ENCODE data around the gene SERGEF. TPM values are rescaled to one million over a fixed set of nuclear protein-coding genes. Genes with fewer than 3 reads are reported as not detected.
A peak's percentile ranks its signal among the peaks of the same experiment; 100 is the strongest.

Gene SERGEF
- total and polyA plus RNA-seq, 2 of the 4 experiments (the other 2 are of a cell fraction), result 12.2 to 18.1 TPM

DNA sequence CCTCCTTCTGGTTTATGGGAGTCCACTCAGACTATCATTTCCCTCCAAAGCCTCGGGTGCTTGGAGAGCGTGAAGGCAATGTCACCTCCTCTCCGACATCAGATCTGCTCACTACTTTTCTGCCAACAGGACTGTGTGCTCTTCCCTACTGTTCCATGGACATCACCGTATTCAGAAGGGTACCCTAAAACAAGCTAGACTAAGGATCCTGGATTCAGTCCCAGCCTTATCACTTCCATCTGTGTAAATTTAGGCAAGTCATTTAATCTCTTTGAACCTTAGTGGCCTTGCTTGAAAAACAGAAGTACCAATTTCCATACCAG lies 200.0 kb downstream of the SERGEF start:
- 0 out of 2 replicates have a peak overlapping the region, but pooled peaks have one; percentile 33 for H4K5ac ChIP-seq (ENCODE audit: low read depth, low read length)
- H4K8ac ChIP-seq (ENCODE audit: low read depth in 2 of 2, low read length in 2 of 2), result no peak overlapping the region
- no peaks in the 10 kb centered on the region for H3K36me3 ChIP-seq (ENCODE audit: control insufficient read depth, insufficient read depth, low read length)
- no peak overlapping the region for H3K4me3 ChIP-seq (ENCODE audit: insufficient read depth, low read depth, low read length)
- no peak overlapping the region; the same call in 1 of the 2 replicates for H2BK20ac ChIP-seq (ENCODE audit: low read depth, low read length)
- WGBS, 2 experiments (ENCODE audit: extremely low coverage in 2 of 2, insufficient read length in 1 of 2), result 100% methylated on average over 3 of the region's 4 CpGs; no CpG with 5 or more reads in 1 of the 2 experiments
- H3K18ac ChIP-seq (ENCODE audit: low read depth, low read length), result peak overlapping the region; percentile 60; the same call in 1 of the 2 replicates
- no peak overlapping the region for H2BK120ac ChIP-seq (ENCODE audit: low read depth, low read length)
- H3K27me3 ChIP-seq (ENCODE audit: control insufficient read depth, insufficient read depth, low read length), result no peaks in the 10 kb centered on the region
- H2AFZ ChIP-seq (replicated peaks; ENCODE audit: low read length, poor library complexity), result no peak overlapping the region
- H4K20me1 ChIP-seq (ENCODE audit: insufficient read depth, low read length), result no peaks in the 10 kb centered on the region
- no peak overlapping the region for H2AK9ac ChIP-seq (replicated peaks; ENCODE audit: low read depth, low read length, poor library complexity)
- intact Hi-C loops (cut with micrococcal nuclease), result no loop called here
- H2BK15ac ChIP-seq (ENCODE audit: low read depth, low read length), result no peak overlapping the region
- peaks cover 6% of the 10 kb centered on the region; the same call in 1 of the 2 replicates for H3K9me1 ChIP-seq (ENCODE audit: insufficient read depth, low read length)
- BruUV-seq (replicated peaks), result no TSS peak
- H3K9me3 ChIP-seq (ENCODE audit: control insufficient read depth, insufficient read depth, low read length), result no peaks in the 10 kb centered on the region
- H3K23ac ChIP-seq (ENCODE audit: low read depth, low read length), result no peak overlapping the region
- DNase-seq (no peak), ATAC-seq (ENCODE audit: low read depth) (no peak)
- ChIA-PET POLR2A (ENCODE audit: unreplicated experiment) (no interaction called here), CTCF (interaction anchor here (2.3 kb wide), 1 partner anchor 160 kb away, joined by 5 read pairs; no protein-coding TSS in a partner anchor)
- dilution Hi-C loops (cut with HindIII; ENCODE audit: low sequenced_read_pairs, unreplicated experiment), result no loop called here
- H2AK5ac ChIP-seq (ENCODE audit: low read depth, low read length), result no peak overlapping the region
- in situ Hi-C loops (cut with MboI; ENCODE audit: low sequenced_read_pairs), result no loop called here
- H3K9ac ChIP-seq (ENCODE audit: low read depth, low read length), result no peak overlapping the region
- peak overlapping the region; percentile 25 for H2BK5ac ChIP-seq (ENCODE audit: low read depth, low read length, poor library complexity, severe bottlenecking)
- no peak overlapping the region for H4K91ac ChIP-seq (ENCODE audit: insufficient read depth, low read depth, low read length)
- peaks cover 18% of the 10 kb centered on the region for H3K4me1 ChIP-seq (ENCODE audit: control insufficient read depth, insufficient read depth, low read length)
- H3K4ac ChIP-seq (ENCODE audit: low read depth, low read length), result no peak overlapping the region
- no peak overlapping the region for H3K27ac ChIP-seq (ENCODE audit: insufficient read depth, low read length)
- no peaks in the 10 kb centered on the region for H3K79me1 ChIP-seq (ENCODE audit: low read depth in 1 of 2, low read length in 2 of 2)
- no peak overlapping the region for H3K14ac ChIP-seq (replicated peaks; ENCODE audit: low read depth, low read length)
- TF ChIP-seq MAFK (IDR thresholded peaks at IDR 0.05; ENCODE audit: low read depth, low read length), result no peak
- no peak for TF ChIP-seq FOS (IDR thresholded peaks at IDR 0.05; ENCODE audit: low read depth, low read length)
- TF ChIP-seq SMC3 (IDR thresholded peaks at IDR 0.05; ENCODE audit: low read depth, low read length), result no peak
- TF ChIP-seq MAZ (IDR thresholded peaks at IDR 0.05; ENCODE audit: borderline replicate concordance, low read depth, low read length), result no peak
- TF ChIP-seq RCOR1 (IDR thresholded peaks at IDR 0.05; ENCODE audit: insufficient replicate concordance, low read length), result no peak
- no peak for TF ChIP-seq CTCF (conservative IDR thresholded peaks at IDR 0.05; ENCODE audit: low read depth, low read length)
- TF ChIP-seq, protein P1, sequence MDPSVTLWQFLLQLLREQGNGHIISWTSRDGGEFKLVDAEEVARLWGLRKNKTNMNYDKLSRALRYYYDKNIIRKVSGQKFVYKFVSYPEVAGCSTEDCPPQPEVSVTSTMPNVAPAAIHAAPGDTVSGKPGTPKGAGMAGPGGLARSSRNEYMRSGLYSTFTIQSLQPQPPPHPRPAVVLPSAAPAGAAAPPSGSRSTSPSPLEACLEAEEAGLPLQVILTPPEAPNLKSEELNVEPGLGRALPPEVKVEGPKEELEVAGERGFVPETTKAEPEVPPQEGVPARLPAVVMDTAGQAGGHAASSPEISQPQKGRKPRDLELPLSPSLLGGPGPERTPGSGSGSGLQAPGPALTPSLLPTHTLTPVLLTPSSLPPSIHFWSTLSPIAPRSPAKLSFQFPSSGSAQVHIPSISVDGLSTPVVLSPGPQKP (IDR thresholded peaks at IDR 0.05; ENCODE audit: borderline replicate concordance, low read depth, low read length), result no peak
- no peak for TF ChIP-seq CEBPB (IDR thresholded peaks at IDR 0.05; ENCODE audit: low read depth, low read length)
- no peak for TF ChIP-seq CHD1 (IDR thresholded peaks at IDR 0.05; ENCODE audit: low read depth, low read length)
- H3K4me2 ChIP-seq (ENCODE audit: low read depth, low read length), result no peak overlapping the region
- H3K56ac ChIP-seq (ENCODE audit: extremely low read depth, insufficient read depth, low read length), result no peak overlapping the region

All from IMR-90 (cell line).